HG02938 (cell line): Measurements from ENCODE around the gene ODAD3.
"Not testable (repeated sequence)": the region's sequence is repeated elsewhere in the genome, so short reads cannot be mapped to it uniquely, and the experiment has no call there.

Experiments
- ATAC-seq: cut with Tn5 transposase; IDR thresholded peaks from one replicate; pipeline ENCODE4 v1.9.1; 2021; ENCODE audit warnings: mild to moderate bottlenecking, moderate library complexity; ENCODE audit not compliant: unreplicated experiment

ODAD3 gene

GRCh38 chr19:11408591-11408990 is 26.3 kb downstream of the ODAD3 start:
- no peak for ATAC-seq

- not testable (repeated sequence) for ATAC-seq
Measured at GRCh38 chr19:11406703-11407236, 28.2 kb downstream of the ODAD3 start.

GRCh38 chr19:11405846-11406643 is 28.9 kb downstream of the ODAD3 start:
- ATAC-seq, result no peak

GRCh38 chr19:11404588-11405222 is 30.2 kb downstream of the ODAD3 start:
- ATAC-seq, result no peak

DNA sequence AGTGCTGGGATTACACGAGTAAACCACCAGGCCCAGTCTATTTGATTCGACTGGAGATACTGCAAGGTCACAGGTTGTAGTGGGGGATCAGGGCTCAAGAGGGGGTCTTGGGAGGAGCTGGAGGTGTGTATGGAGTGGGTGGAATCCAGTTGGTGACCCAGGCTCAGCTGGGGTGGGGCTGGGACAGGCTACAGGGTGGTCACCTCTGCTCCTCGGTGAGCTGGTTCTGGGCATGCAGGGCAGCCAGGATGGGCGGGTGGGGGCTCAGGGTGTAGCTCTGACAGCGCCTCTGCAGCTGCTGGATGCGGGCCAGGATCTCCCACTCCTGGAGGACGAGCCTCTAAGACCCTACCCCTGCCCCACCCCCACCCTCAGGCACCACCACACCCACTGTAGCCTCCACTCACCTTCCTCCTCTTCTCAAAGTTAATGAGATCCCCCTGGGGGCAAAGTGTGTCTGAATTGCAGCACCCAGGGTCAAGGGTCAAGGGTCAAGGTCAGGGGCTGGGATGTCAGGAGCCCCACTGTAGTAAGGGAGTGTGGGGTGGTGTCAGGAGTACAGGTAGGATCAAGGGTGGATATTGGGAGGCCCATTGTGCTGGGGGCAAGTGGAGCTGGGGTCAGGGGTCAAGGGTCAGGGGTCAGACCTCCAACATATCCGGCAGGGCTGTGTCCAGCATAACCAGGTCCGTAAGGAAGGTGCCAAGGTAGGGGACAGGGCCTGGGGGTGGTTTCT is 32.9 kb downstream of the ODAD3 start:
- no peak for ATAC-seq

GRCh38 chr19:11400798-11401197 is 34.1 kb downstream of the ODAD3 start:
- ATAC-seq, result no peak

DNA sequence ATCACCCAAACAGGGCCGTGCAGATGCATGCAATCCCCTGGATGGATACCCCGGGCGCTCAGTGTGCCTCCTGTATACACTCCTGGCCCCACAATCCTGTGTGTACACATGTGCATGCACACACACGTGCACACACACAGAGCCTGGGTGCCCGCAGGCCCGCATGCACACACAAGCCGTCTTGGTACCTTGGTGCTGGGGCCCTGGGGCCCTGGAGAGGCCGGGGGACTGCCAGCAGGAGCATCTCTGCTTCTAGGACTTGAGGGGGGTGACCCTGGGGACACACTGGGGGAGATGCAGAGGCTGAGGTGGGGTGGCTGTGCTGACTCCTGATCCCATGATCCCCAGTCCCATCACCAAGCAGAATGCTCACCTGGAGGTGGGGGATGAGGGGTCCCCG is 35.3 kb downstream of the ODAD3 start:
- ATAC-seq, result no peak

- ATAC-seq, result no peak
Measured at GRCh38 chr19:11397089-11397610, 37.8 kb downstream of the ODAD3 start.

DNA sequence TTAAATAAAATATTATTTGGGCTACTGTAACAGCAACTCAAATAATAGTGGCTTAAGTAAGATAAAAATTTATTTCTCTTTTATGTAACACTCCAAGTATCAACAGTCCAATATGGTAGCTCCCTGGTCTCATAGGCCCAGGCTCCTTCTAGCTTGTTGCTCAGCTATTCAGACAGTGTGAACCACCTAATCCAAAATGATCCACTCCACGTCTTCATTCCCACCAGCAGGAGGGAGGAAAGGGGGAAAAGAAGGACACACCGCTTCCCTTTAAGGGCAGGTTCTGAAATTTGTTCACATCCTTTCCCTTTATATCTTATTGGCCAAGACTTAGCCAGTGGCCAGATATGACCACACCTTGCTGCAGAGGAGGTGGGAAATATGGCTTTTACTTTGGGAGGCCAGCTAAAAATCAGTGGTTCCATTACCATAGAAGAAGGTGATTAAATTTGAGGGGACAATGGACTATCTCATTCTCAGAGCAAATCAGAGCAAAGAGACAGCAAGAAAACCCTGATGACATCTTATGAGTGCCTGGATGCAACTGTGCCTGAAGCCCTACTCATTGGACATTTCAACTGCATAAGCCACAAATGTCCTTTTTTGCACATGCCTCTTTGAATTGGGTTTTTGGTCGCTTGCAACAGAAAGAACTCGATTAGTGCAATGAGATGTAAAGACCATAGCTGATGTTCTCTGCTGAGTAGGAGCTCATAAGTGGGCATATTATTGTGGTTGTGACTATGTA is 43.8 kb downstream of the ODAD3 start:
- no peak for ATAC-seq

DNA sequence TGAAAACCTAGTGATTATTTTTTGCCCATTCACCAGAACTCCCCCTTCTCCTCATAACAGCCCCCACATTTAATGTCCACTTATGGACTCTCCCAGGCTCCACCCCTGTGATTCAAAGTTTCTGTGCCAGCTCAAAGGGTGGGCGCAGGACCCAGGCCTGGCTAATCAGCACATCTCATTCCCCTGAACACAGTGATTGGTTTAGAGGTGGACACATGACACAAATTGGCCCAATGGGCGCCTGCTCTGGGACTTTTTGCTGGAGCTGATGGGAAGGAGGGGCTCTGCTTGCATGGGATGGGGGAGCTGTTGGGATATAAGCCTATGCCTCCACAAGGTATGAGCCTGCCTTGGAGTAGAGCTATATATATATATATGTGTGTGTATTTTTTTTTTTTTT is 44.6 kb downstream of the ODAD3 start:
- no peak for ATAC-seq

- no peak for ATAC-seq
Measured at GRCh38 chr19:11387162-11388034, 47.5 kb downstream of the ODAD3 start.

DNA sequence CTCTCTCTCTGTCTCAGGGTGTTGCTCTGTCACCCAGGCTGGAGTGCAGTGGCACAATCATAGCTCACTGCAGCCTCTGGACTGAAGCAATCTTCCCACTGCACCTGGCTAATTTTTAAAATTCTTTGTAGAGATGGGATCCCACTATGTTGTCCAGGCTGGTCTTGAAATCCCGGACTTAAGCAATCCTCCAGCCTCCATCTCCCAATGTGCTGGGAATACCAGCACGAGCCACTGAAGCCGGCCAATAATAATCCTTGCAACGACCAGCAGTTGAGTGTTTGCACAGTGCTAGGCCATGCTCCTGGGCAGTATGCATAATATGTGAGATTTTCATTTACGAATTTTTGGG is 50.2 kb downstream of the ODAD3 start:
- ATAC-seq, result no peak

DNA sequence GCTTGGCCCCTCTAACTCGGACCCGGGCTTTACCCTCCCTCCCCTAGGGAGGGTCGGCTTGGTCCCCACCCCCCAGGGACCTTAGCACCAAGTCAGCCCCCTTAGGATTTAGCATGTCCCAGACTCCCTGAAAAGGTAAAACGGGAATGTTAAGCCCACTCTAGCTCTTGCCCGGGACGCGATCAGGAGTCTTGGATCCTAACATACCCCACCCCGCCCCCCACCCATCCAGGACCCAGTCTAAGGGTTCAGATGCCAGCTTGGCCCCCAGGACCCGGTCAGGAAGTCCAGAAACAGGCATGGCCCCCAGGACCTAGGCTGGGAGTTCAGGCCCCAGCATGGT is 51.2 kb downstream of the ODAD3 start:
- ATAC-seq, result no peak

- no peak for ATAC-seq
Measured at GRCh38 chr19:11382898-11383705, 51.8 kb downstream of the ODAD3 start.

DNA sequence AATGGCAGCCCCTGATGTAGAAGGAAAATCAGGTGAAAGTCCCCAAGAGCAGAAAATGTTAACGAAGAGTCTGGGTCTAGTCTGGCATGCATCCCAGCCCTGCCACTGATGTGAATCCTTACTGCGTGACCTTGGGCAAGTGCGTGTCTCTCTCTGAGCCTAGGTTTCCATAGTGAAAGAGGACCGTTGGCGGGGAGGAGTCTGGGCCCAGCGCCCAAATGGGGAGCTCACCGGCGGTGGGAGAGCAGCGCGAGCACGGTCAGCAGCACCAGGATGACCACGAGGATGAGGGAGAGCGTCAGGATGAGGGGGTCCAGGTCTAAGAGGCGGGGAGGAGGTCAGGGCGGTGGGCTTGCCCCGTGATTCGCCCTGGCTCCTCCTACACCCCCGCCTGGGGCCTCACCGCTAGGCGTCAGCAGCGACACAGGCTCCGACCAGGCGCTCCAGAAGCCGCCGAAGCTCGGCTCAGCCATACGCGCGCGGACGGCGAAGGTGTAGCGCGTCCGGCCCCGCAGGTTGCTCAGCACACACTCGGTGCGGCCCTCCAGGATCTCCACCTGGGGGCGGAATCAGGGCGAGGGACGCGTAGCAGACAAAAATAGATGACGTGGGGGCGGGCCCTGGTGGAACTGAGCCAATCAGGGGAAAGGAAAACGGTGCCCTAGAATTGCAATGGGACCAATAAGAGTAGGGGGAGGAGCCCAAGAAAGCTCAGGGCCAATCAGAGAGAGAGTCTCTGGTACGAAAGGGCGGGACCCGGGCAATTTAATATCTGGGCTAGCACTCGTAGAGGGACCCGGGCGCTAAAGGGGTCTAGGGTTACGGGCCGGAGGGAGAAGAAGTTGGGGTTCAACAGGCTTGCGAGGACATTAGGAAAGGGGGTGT is 54.0 kb downstream of the ODAD3 start:
- ATAC-seq, result peak; percentile 84

DNA sequence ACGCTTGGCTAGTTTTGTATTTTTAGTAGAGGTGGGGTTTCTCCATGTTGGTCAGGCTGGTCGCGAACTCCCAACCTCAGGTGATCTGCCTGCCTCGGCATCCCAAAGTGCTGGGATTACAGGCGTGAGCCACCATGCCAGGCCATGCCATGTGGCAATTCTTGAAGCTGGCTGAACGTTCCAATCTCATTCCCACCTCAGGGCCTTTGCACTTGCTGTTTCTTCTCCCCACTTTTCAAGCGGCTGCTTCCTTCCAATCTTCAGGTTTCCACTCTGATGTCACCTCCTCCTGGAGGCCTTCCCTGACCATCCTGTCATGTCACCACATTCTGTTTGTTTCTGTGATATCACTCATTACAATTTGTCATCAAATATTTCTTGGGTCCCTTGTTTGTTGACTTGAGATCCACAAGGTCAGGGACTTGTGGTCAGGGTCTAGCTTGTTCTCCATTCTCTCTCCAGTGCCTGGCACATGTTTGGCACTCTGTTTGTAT is 55.0 kb downstream of the ODAD3 start:
- ATAC-seq, result no peak

- not testable (repeated sequence) for ATAC-seq
Measured at GRCh38 chr19:11379269-11379845, 55.6 kb downstream of the ODAD3 start.
